ENCODE measurements around the gene AP5S1. TPM values are rescaled to one million over a fixed set of nuclear protein-coding genes. Genes with fewer than 3 reads are reported as not detected.
A peak's percentile ranks its signal among the peaks of the same experiment; 100 is the strongest.

AP5S1 gene
- total and polyA plus RNA-seq, 2 experiments from 2014 or later, result 7.6 to 22.9 TPM

- DNase-seq (ENCODE audit: low read depth in 1 of 2, low spot score in 1 of 2), result no peak
- no peaks in the 10 kb centered on the region for H3K9me3 ChIP-seq (ENCODE audit: low read depth)
- peaks cover 4% of the 10 kb centered on the region for H3K4me1 ChIP-seq (ENCODE audit: low read depth)
- H3K27me3 ChIP-seq, result no peaks in the 10 kb centered on the region
- peak overlapping the region; percentile 65 for H3K4me3 ChIP-seq
- TF ChIP-seq CTCF (IDR thresholded peaks at IDR 0.05; ENCODE audit: low read depth, low read length), result no peak
- H3K36me3 ChIP-seq, result no peaks in the 10 kb centered on the region
- peak overlapping the region; percentile 81 for H3K27ac ChIP-seq
These were observed 26.0 kb downstream of the AP5S1 start for GRCh38 chr20:3846378-3846739.

- no peaks in the 10 kb centered on the region for H3K36me3 ChIP-seq
- H3K27me3 ChIP-seq, result no peaks in the 10 kb centered on the region
- peak; percentile 81 to 95 for DNase-seq (ENCODE audit: low read depth in 1 of 2, low spot score in 1 of 2)
- H3K4me1 ChIP-seq (ENCODE audit: low read depth), result peaks cover 4% of the 10 kb centered on the region
- no peaks in the 10 kb centered on the region for H3K9me3 ChIP-seq (ENCODE audit: low read depth)
- no peak for TF ChIP-seq CTCF (IDR thresholded peaks at IDR 0.05; ENCODE audit: low read depth, low read length)
- peak within 1 kb of the TSS; percentile 84 for H3K27ac ChIP-seq
- H3K4me3 ChIP-seq, result peak within 1 kb of the TSS; percentile 65
These were observed 26.5 kb downstream of the AP5S1 start, which contains the start of gene MAVS for GRCh38 chr20:3846740-3847428. Gene MAVS, plus strand, starts transcription at chr20:3846834. Its CDS starts 7,791 bp downstream, at chr20:3854625.

GRCh38 chr20:3847429-3847940 is 27.1 kb downstream of the AP5S1 start:
- H3K4me1 ChIP-seq (ENCODE audit: low read depth), result peaks cover 4% of the 10 kb centered on the region
- peak overlapping the region; percentile 84 for H3K27ac ChIP-seq
- no peak for TF ChIP-seq CTCF (IDR thresholded peaks at IDR 0.05; ENCODE audit: low read depth, low read length)
- no peaks in the 10 kb centered on the region for H3K36me3 ChIP-seq
- peak overlapping the region; percentile 65 for H3K4me3 ChIP-seq
- H3K9me3 ChIP-seq (ENCODE audit: low read depth), result no peaks in the 10 kb centered on the region
- DNase-seq (ENCODE audit: low read depth in 1 of 2, low spot score in 1 of 2), result no peak
- H3K27me3 ChIP-seq, result no peaks in the 10 kb centered on the region

GRCh38 chr20:3848565-3848964 is 28.2 kb downstream of the AP5S1 start:
- DNase-seq (ENCODE audit: low read depth in 1 of 2, low spot score in 1 of 2), result no peak
- Histone ChIP-seq H3K27me3 (no peaks in the 10 kb centered on the region), H3K36me3 (no peaks in the 10 kb centered on the region), H3K27ac (no peak overlapping the region), H3K4me3 (no peak overlapping the region), H3K9me3 (ENCODE audit: low read depth) (no peaks in the 10 kb centered on the region), H3K4me1 (ENCODE audit: low read depth) (peaks cover 4% of the 10 kb centered on the region)
- no peak for TF ChIP-seq CTCF (IDR thresholded peaks at IDR 0.05; ENCODE audit: low read depth, low read length)

GRCh38 chr20:3854462-3854871 is 34.1 kb downstream of the AP5S1 start:
- no peak for TF ChIP-seq CTCF (IDR thresholded peaks at IDR 0.05; ENCODE audit: low read depth, low read length)
- H3K36me3 ChIP-seq, result peaks cover 8% of the 10 kb centered on the region
- H3K4me1 ChIP-seq (ENCODE audit: low read depth), result no peaks in the 10 kb centered on the region
- no peak overlapping the region for H3K4me3 ChIP-seq
- H3K27me3 ChIP-seq, result no peaks in the 10 kb centered on the region
- no peaks in the 10 kb centered on the region for H3K9me3 ChIP-seq (ENCODE audit: low read depth)
- no peak overlapping the region for H3K27ac ChIP-seq
- no peak for DNase-seq (ENCODE audit: low read depth in 1 of 2, low spot score in 1 of 2)
